ENCODE measurements around the gene ZNF770.

- TF ChIP-seq POLR2A (IDR thresholded peaks at IDR 0.05; ENCODE audit: low read length), result no peak
- no peak for TF ChIP-seq GATA1 (IDR thresholded peaks at IDR 0.05; ENCODE audit: low read depth, low read length)
These were observed 46.3 kb downstream of the ZNF770 start for GRCh38 chr15:34941831-34942230.
